NOMO-1 treated with dmso at 0.1 percent for 144 hours (cell line): ENCODE measurements around the gene MED13L.
"Not testable (repeated sequence)": the region's sequence is repeated elsewhere in the genome, so short reads cannot be mapped to it uniquely, and the experiment has no call there.

Experiments used
- DNase-seq: peaks from one replicate; lab custom pipeline; 2025; ENCODE audit not compliant: unreplicated experiment; lab: John Stamatoyannopoulos, UW

Gene MED13L

DNA sequence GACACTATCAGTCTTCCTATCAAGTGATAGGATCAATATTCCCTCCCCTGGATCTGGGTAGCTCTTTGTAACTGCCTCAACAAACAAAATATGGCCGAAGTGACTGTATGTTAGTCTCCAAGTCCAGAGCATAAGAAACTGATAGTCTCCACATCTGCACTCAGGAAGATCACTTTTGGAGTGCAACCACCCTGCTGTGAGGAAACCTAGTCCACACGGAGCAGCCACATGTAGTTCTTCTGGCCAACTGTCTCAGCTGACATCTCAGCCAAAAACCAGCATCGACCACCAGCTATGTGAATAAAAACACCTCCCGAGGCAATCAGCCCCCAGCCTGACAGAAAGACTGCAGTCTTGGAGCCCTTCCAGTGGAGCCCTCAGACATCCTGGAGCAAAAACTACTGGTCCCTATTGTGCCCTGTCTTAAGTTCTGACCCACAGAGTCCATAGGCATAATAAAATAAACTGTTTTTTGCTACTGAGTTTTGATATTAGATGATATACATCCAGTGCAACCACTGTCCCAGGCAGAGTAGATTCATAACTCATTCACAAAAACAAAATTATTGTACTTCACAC lies 143.8 kb downstream of the MED13L start:
- no peak for DNase-seq

DNA sequence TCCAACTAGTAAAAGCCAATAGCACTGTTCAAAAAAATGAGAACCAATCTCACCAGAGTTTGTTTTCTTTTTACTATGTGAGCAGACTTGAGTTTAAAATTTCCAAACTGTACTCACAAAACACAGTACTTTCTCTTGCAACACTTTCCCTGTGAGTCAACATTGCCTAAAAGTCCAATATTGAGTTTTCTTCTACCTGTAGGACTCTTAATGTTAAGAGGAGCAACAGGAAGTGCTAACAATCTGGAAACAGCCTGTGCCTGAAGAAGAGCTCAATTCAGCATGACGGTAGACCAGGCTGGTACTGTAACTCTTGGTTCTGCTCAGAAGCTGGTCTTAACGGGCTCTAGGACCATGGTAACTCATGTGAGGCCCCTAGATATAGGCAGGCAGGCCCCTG lies 144.3 kb downstream of the MED13L start:
- DNase-seq: no peak

DNA sequence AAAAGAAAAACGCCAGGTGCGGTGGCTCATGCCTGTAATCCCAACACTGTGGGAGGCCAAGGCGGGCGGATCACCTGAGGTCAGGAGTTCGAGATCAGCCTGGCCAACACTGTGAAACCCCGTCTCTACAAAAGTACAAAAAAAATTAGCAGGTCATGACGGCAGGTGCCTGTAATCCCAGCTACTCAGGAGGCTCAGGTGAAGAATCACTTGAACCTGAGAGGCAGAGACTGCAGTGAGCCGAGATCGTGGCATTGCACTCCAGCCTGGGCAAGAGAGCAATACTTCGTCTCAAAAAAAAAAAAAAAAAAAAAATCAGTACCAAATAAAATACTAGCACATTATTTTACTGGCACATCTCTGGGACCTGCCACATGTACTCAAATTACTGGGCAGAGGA lies 145.5 kb downstream of the MED13L start:
- DNase-seq: not testable (repeated sequence)

DNA sequence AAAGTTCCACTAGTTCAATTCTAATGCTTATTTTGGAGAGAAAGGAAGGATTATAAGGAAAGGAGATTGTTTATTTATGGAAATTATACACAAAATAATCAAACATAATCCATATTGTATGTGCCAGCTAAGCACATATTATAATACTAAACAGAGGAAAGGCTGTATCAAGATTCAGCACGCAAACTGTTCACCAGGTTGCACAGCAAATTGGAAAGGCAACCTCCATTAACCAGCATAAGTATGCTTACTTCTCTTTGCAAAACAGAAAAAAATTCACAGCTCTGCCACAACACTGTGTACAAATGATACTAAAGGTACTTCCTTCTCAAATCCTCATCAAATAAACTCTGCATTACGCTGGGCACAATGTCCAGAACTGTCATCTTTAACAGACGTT lies 146.3 kb downstream of the MED13L start:
- no peak for DNase-seq

DNA sequence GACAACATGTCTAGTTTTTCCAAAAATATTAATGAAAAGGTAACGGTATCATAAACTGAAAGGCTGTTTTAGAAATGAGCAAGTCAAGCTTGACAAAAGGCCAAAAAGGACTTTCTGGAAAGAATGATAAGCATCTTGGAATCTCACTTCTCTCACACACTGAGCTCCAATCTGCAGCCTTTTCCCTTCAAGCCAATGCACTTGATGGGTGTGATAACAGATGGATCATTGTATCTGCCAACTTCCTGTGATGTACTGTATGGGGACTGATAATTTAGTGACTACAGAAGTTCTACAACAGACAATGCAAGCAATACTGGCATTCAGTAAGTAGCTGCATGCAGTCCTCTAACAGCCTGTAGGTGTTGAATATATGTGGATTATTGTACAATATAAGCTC lies 147.1 kb downstream of the MED13L start:
- no peak for DNase-seq

DNA sequence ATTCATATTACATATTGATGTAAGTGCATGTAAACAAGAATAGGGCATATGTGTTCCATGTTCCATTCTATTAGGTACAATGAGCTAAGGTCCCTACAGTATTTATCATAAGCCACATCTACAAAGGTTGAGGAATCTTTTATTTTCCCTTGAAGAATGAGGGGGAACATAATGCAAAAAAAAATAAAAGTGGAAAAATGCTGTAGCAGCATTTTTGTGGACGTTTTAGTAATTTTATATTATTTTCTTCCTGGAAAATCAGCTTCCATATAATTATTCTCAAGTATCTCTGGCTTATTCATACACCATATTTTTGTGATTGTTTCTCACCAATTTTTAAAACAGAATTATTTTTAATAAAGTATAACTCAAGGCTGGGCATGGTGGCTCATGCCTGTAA lies 148.7 kb downstream of the MED13L start:
- DNase-seq: no peak

DNA sequence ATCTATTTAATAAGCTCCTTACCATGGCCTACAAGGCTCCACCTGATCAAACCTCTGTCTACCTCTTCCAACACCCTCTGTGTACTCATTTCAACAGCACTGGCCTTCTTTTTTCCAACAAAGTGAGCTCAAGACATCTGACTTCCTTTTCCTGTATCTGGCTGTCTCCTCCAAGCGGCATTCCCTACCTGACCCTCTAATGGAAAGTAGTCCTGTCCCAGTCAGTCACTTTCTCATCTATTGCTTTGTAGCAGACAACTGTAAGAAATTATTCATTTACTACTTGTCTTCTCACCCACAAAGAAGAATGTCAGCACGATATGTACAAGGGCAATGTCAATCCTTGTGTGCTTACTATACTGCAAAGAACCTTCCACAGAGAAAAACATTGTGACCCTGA lies 149.6 kb downstream of the MED13L start:
- no peak for DNase-seq

DNA sequence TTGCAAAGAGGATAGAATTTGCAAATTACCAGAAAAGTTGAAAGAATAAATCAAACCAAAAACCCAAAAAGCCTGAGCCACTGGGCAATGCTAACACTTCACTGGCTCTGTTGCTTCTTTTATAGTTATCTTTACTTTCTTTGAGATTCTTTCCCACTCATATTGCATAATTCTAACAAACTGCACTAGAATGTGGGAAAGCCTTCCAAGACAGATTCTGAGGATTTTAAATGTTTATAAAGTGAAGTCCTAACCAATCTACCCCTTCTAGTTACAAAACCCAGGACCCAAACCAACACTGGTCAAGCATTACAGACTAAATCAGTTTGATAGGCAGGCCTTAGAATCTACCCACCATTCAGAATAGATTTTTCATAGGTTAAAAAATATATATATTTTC lies 150.9 kb downstream of the MED13L start:
- no peak for DNase-seq

DNA sequence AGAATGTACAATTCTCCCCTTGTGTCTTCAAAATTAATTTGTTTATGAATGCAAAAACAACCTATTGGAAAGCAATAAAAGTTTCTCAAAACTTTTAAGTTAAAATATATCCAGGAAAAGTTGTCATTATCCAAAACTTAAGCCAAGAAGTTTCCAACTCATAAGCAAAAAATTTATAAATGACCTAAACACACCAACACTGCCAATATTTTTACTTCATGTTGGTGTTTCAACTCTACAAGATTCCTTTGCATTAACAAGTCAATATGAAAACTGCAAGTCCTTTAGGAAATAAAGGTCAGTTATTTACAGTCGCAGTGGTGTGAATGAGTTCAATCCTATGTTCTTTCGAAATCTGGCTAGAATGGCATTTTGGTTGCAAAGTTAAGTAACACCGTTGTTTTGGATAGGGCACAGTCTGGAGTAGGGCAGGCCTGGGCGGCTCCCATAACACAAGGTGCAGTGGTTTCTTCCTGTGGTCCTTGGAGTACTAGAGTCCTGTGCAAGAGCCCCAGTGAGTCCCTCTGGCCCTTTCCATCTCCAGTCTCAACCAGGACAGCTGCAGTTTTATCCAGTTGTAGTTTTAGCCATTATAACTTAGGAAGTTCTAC lies 151.4 kb downstream of the MED13L start:
- DNase-seq: no peak

DNA sequence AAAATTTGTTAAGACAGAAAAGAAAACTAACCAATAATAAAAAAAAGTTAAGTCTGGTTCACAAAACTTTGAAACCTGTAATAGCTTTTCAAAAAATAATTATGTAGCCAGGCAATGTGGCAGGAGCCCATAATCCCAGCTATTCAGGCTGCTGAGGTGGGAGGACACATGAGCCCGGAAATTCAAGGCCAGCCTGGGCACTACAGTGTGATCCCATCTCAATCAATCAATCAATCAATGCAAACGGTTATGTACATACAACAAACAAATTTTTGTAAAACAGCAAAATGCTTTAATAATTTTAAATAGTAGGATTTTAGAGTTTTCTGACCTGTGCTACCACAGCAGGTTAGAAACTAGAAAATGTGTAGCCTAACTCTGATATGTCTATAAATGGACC lies 152.4 kb downstream of the MED13L start:
- DNase-seq: no peak

DNA sequence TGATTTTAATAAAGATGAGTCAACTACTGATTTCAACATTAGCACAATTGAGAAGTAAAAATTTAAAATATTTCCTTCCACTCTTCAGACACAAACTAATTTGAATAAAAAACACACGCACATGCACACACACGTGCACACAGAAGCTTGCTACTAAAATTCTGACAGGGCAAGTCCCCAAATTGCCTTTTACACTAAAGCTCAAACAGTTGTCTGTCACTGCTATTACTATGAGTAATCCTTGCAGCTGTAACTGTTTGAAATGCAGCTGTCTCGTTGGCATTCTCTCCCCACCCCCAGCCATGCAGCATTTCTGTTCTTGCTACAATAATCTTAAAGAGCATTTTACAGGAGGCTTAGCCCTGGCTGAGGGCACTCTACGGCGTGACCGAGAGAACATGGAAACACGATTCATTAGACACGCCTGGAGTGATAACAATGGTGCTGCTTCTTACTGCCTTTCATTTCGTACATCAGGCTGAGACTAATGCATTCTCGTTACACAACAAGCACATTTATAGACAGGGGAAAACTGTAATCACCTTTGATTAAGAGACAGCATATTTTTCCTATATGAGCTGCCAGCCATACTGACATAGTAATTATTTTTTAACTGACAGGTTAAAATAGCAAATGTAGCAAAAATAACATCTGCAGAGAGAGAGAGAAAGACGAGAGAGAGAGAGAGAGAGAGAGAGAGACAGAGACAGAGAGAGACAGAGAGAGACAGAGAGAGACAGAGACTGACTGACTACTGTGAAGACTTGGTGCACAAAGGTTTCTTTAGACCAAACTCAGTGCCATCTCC lies 153.8 kb downstream of the MED13L start:
- no peak for DNase-seq

DNA sequence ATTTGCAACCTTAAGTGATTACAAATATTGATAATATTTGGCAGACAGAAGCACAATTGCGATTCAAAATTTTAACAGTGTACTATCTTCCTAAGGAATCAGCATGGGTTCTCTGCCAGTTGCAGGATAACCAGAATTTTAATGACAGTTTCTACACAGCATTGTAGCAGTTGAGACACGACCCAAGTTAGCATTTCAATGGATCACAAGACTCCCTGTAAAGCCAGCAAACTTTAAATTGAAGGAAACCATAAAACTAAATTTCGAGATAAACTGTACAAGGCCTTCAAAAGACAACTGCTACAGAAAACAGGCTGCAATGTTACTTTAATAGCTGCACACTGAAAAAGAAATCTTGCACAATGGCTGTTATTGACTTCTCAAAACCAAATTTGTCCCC lies 154.9 kb downstream of the MED13L start:
- DNase-seq: no peak

DNA sequence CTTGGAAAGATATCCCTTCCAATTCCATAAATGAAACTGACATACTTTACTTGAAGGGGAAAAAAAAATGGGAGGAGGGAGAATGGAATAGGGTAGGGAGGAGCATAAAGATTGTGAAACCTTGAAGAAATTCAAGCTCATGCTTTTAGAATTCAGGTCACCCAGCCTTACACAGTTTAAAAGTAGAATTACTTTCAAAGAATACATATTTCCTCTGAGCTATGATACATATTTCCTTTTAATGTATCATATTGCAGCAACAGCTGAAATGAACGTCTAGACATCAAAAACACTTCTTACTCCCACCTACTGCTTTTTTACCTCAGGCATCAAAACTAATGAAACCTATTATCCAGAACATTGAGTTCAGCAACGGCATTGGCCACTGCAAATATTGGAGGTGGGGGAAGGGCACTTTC lies 156.0 kb downstream of the MED13L start:
- no peak for DNase-seq

DNA sequence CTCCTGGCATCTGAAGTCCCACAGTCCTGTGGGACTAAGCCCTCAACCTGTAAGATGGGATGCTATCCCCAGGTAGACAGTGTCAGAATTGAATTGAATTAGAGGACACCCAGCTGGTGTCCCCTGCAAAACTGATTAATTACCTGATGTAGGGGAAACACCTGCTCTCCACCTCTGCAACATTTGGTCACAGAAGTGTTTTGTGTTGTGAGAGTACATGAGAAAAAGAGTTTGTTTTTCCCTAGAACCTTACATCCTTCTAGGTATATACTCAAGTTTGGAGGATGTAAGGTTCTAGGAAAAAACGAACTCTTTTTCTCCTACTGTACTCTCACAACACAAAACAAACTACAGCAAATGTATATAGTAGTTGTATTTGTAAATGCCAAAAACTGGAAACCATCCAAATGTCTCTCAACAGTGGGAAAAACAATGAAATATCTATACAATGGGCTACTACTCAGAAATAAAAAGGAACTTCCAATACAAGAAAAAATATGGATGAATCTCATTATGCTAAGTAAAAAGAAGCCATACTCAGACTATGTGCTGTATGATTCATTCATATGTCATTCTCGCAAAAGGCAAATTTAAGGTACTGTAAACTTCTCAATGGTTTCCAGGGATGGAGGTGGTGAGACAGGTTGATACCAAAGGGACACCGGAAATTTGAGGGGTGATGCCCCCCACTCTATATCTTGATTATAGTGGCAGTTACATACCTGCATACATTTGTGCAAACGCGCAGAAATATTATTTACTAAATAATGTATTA lies 160.7 kb downstream of the MED13L start:
- DNase-seq: no peak

DNA sequence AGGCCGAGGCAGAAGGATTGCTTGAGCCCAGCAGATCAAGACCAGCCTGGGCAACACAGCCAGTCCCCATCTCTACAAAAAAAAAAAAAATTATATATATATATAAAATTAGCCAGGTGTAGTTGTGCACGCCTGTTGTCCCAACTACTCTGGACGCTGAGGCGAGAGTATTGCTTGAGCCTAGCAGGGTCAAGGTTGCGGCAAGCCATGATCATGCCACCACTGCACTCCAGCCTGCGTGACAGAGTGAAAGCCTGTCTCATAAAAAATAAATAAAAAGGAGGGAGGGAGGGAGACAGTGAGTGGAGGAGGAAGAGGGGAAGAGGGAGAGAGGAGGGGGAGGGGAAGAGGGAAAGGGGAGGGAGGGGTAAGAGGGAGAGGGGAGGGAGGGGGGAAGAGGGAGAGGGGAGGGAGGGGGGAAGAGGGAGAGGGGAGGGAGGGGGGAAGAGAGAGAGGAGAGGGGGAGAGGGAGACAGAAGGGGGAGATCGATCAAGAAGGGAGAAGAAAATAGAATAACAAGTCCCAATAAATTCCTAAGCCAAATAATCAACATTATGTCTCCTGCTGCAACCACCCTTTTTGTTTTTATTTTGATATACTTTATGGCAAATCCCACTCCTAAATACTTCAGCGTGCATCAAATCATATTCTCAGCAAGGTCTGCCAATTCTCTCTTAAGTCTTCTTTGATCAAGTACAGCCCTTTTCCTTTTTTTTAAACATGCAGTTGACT lies 163.9 kb downstream of the MED13L start:
- no peak for DNase-seq

DNA sequence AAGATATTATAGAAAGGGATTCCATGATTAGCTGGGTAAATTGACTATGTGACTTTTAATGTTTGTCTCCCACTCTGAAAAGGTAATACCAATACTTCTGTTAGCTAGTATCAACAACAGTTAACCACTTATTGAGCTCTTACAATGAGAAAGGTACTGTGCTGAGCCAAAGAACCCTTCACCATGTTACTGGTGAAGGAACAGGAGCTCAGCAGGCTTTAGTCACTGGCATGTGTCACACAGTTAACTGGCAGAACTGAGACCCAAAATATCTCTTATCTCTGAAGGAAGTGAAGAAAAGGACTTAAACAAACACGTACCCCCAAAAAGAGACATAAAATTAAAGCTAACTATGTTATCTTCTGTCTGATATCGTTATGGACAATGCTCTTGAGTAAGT lies 170.6 kb downstream of the MED13L start:
- DNase-seq: no peak

DNA sequence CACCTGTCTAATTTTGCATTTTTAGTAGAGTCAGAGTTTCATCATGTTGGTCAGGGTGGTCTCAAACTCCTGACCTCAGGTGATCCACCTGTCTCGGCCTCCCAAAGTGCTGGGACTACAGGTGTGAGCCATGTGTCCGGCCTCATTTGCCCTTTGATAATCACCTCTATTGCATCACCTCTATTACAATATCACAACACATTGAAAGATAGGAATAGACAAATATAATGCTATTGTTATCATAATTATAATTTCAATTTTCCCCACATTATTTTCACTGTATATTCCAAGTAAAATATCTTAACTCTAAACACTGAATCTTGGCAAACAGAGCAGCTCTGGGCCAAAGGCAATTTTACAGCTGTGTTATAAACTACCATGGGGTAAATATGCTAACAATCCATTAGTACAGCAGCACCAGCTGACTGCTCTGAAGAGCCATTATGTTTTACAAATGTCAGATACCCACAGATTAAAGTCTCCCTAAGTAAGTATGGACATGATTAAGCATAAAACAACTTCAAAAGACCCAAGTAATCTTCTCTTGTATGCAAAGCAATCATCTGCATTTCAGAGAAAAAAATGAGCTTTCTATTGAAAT lies 173.2 kb downstream of the MED13L start:
- DNase-seq: no peak

DNA sequence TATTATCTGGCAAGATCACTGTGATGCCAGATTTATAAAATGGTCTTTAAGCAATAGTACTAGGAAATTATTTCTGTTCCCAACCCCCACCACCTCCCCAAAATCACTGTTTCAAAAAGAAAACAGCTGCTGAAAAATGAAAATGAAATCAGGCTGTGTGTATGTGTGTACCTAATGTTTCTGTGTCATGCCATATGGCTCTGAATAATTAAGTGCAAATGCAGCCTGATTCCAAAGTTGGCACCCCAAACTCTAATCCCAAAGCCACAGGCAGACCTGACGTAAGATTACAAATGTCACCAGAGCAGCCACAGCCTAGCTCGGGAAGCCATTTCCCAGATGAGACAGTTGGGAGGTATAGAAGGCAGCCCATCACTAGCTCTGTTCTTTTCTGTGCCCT lies 175.5 kb downstream of the MED13L start:
- no peak for DNase-seq

DNA sequence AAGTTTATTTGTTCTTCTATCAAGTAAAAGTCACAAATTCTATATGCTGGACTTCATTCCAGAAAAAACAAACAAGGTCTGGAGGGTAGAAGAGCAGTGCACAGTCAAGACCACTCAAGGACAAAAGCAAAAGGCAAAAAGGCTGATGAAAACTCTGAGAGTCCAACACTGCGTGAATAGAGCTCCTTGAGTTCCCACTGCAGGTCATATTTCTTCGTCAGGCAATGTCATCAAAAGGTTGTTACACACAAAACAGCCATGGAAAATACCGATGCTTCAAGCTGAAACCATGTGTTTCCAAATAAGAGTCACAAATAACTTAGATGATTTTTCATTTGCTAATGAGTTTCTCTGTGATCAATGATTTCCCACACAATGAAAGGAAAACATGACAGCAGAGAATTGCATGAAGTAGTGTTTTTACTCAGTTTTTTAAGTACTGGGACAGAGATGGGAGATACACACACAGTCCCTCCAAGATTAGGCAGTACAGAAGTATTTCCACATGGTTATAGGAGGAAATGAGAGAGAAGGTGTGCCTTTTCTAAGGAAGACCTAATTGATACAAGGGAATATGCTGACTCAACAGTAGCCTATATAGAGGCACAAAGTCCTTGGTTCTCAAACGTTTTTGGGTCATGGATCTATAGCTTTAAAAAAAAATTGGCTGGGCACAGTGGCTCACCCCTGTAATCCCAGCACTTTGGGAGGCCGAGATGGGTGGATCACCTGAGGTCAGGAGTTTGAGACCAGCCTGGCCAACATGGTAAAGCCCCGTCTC lies 177.7 kb downstream of the MED13L start:
- DNase-seq: no peak

DNA sequence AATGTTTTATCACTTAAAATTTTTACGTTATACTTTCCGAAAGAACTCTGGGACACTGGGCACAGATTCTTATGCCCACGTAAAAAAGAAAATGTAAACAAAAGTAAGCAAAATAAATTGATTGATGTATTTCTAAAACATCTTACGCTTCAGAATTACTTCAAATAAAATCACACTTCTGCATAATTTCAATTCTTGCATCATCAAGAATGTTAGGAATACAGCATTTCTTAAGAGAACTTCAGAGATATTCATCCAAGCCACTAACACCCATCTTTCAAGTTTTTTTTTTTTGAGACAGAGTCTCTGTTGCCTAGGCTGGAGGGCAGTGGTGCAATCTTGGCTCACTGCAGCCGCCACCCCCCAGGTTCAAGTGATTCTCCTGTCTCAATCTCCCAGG lies 180.6 kb downstream of the MED13L start:
- no peak for DNase-seq
